Parathyroid adenoma (tissue), 2 donors: ENCODE results near the gene PRXL2B.

Experiments
- H2AFZ ChIP-seq: fragments of 300-600 bp; sonication (generic); one replicate; pipeline ENCODE4 v1.7.0; 2017; ENCODE audit warnings: antibody characterized with exemption, mild to moderate bottlenecking
- H3K27ac ChIP-seq: fragments of 300-600 bp; sonication (generic); one replicate; pipeline ENCODE4 v1.7.0; 2017
- H3K27me3 ChIP-seq: fragments of 300-600 bp; sonication (generic); one replicate; pipeline ENCODE4 v1.7.0; 2017; ENCODE audit warnings: low read length; ENCODE audit not compliant: control insufficient read depth, insufficient read depth
- H3K36me3 ChIP-seq: fragments of 300-600 bp; sonication (generic); one replicate; pipeline ENCODE4 v1.7.0; 2017; ENCODE audit warnings: low read length; ENCODE audit not compliant: control insufficient read depth, insufficient read depth
- H3K4me1 ChIP-seq: fragments of 300-600 bp; sonication (generic); one replicate; pipeline ENCODE4 v1.7.0; 2017; ENCODE audit warnings: control low read depth
- H3K4me2 ChIP-seq: fragments of 300-600 bp; sonication (generic); one replicate; pipeline ENCODE4 v1.7.0; 2017; ENCODE audit warnings: low read length
- H3K4me3 ChIP-seq: fragments of 300-600 bp; sonication (generic); one replicate; pipeline ENCODE4 v1.7.0; 2017; ENCODE audit warnings: low read depth, low read length
- H3K79me2 ChIP-seq: fragments of 300-600 bp; sonication (generic); one replicate; pipeline ENCODE4 v1.7.0; 2017; ENCODE audit warnings: control low read depth
- H3K9ac ChIP-seq: fragments of 300-600 bp; sonication (generic); one replicate; pipeline ENCODE4 v1.7.0; 2017; ENCODE audit warnings: mild to moderate bottlenecking
- H3K9me3 ChIP-seq: fragments of 300-600 bp; sonication (generic); one replicate; pipeline ENCODE4 v1.7.0; 2017; ENCODE audit warnings: low read length; ENCODE audit not compliant: control insufficient read depth
- TF ChIP-seq, protein P1 (sequence below): fragments of 300-600 bp; sonication (generic); IDR thresholded peaks from one replicate; pipeline ENCODE4 v1.7.0; 2017; ENCODE audit warnings: antibody characterized with exemption, mild to moderate bottlenecking
- donor health status: primary hyperparathyroidism.

Gene PRXL2B

DNA sequence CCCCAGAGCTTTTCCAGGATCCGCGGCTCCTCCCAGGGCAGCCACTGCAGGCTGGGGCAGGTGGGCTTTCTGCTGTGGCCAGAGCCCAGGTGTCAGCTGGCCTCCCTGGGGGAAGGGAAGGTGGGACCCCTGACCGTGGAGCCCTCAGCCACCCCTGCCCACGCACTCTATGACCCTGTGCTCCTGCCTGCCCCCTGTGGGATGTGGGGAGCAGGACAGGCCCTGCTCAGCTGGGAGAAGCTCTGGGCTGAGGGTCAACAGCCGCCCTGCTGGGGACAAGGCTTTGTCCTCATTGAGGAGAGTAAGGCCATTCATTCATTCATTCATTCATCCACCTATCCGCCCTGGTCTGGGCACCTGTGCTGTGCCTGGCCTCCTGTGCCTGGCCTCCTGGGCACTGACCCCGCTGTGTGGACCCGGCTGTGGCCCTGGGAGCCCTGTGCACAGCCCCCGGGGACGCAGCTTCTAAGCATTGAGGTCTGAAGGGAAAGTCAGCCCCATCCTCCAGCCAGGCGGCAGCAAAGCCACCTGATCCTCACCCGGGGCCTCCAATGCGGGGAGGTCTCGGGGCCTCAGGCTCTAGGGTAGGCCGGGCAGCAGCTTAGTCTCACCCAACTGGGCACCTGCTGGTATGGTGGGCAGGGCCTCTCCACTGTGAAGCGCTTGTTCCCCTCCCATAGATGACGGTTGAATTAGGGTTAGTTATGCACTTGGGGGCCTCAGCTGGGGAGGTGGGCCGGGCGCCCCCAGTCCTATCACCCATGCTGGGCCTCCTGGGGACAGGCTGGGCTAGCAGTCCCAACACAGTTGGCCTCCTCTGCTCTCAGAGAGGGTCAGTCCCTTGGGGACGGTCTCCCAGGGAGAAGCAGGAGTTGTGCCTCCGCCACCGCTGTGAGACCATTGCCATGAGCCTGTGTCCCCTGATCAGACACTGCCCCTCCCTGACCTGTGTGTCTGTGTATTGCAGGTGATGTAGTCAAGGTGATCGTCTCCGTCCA is 24.4 kb upstream of the PRXL2B start:
- H2AFZ ChIP-seq: no peak overlapping the region
- no peak overlapping the region for H3K9ac ChIP-seq
- H3K9me3 ChIP-seq: no peaks in the 10 kb centered on the region
- H3K4me1 ChIP-seq: peaks cover 2% of the 10 kb centered on the region
- no peaks in the 10 kb centered on the region for H3K79me2 ChIP-seq
- H3K36me3 ChIP-seq: no peaks in the 10 kb centered on the region
- H3K4me2 ChIP-seq: no peak overlapping the region
- H3K27me3 ChIP-seq: no peaks in the 10 kb centered on the region
- H3K27ac ChIP-seq: no peak overlapping the region
- no peak overlapping the region for H3K4me3 ChIP-seq
- TF ChIP-seq, protein P1, sequence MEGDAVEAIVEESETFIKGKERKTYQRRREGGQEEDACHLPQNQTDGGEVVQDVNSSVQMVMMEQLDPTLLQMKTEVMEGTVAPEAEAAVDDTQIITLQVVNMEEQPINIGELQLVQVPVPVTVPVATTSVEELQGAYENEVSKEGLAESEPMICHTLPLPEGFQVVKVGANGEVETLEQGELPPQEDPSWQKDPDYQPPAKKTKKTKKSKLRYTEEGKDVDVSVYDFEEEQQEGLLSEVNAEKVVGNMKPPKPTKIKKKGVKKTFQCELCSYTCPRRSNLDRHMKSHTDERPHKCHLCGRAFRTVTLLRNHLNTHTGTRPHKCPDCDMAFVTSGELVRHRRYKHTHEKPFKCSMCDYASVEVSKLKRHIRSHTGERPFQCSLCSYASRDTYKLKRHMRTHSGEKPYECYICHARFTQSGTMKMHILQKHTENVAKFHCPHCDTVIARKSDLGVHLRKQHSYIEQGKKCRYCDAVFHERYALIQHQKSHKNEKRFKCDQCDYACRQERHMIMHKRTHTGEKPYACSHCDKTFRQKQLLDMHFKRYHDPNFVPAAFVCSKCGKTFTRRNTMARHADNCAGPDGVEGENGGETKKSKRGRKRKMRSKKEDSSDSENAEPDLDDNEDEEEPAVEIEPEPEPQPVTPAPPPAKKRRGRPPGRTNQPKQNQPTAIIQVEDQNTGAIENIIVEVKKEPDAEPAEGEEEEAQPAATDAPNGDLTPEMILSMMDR: peak; percentile 19

DNA sequence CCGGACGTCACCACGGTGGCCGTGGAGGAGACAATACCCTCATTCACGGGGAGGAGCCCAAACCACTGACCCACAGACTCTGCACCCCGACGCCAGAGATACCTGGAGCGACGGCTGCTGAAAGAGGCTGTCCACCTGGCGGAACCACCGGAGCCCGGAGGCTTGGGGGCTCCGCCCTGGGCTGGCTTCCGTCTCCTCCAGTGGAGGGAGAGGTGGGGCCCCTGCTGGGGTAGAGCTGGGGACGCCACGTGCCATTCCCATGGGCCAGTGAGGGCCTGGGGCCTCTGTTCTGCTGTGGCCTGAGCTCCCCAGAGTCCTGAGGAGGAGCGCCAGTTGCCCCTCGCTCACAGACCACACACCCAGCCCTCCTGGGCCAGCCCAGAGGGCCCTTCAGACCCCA is 23.4 kb upstream of the PRXL2B start:
- Histone ChIP-seq H3K36me3 (no peaks in the 10 kb centered on the region), H3K9me3 (no peaks in the 10 kb centered on the region), H3K79me2 (no peaks in the 10 kb centered on the region), H3K27me3 (no peaks in the 10 kb centered on the region), H3K4me3 (no peak overlapping the region), H3K4me2 (no peak overlapping the region), H3K4me1 (no peaks in the 10 kb centered on the region), H3K9ac (no peak overlapping the region), H3K27ac (no peak overlapping the region), H2AFZ (no peak overlapping the region)
- TF ChIP-seq, protein P1: no peak

DNA sequence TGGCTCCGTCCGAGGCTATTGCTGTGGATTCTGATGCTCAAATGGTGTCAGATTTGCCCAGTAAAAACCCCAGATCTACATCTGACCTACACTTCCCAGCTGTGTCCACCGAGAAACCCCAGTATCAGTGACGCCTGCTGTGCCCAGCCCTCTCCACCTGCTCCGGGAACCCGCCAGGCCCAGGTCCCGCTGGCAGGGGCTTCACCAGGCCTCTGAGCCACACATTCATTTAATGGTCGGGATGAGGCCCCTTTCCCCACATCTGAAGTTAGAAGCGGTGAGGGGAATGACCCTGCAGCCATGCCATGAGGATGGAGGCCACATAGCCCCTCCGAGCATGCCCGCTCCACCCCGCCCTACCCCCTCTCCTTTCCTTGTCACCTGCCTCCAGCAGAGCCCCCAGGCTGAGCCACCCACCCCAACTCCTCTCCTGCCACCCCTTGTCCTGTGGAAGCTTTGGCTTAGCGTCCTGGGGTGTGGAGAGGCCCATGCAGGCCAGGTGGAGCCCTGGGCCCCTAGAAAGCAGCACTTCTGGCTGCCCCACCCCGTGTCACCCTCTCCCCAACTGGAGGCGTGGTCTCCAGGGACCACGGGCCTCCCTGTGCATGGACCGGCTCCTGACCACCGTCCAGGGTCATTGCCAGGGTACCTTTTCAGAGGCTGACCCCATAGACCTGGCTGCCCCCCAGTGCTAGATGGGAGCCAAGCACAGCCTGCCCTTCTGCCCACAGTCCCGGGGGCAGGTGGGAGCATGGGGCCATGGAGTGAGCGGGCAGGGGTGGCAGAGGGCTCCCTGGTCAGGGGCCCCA is 22.4 kb upstream of the PRXL2B start:
- TF ChIP-seq, protein P1: no peak
- Histone ChIP-seq H3K9ac (no peak overlapping the region), H3K4me1 (no peaks in the 10 kb centered on the region), H3K27ac (no peak overlapping the region), H3K36me3 (no peaks in the 10 kb centered on the region), H2AFZ (no peak overlapping the region), H3K4me2 (no peak overlapping the region), H3K79me2 (no peaks in the 10 kb centered on the region), H3K27me3 (no peaks in the 10 kb centered on the region), H3K9me3 (no peaks in the 10 kb centered on the region), H3K4me3 (no peak overlapping the region)

DNA sequence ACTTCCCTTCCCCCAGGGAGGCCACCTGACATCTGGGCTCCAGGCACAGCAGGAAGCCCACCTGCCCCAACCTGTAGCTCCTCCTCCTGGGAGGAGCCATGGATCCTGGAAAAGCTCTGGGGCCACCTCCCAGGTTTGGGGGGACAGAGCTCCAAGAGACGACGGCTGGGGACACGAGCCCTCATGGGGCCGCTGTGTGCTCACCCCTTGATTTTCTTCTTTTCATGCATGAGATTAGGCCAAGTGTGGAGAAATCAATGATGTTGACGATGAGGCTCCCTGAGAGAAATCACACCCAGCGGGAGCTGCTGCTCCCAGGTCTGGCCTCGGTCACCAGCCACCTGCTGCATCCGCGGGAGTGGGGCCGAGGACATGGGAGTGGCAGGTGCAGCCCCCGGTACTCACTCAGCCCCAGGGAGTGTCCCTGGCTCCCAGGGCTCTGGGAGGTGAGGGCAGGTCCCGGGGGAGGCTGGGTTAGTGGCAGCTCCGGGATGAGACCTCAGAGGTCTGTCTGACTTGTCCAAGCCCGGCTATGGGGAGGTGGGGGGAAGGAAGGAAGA is 21.7 kb upstream of the PRXL2B start:
- no peak overlapping the region for H3K4me3 ChIP-seq
- TF ChIP-seq, protein P1: no peak
- no peaks in the 10 kb centered on the region for H3K9me3 ChIP-seq
- H3K4me2 ChIP-seq: no peak overlapping the region
- H3K9ac ChIP-seq: no peak overlapping the region
- no peaks in the 10 kb centered on the region for H3K36me3 ChIP-seq
- no peaks in the 10 kb centered on the region for H3K4me1 ChIP-seq
- no peaks in the 10 kb centered on the region for H3K79me2 ChIP-seq
- no peak overlapping the region for H3K27ac ChIP-seq
- H3K27me3 ChIP-seq: no peaks in the 10 kb centered on the region
- no peak overlapping the region for H2AFZ ChIP-seq
